GM19193 (cell line): ENCODE results near the gene GABRP.

Source experiments
- POLR2A ChIP-seq: IDR thresholded peaks from 4 replicates; pipeline ENCODE4 v1.6.1; 2011; ENCODE audit not compliant: insufficient read depth, insufficient read length; ENCODE audit errors: extremely low read depth

The GABRP gene

DNA sequence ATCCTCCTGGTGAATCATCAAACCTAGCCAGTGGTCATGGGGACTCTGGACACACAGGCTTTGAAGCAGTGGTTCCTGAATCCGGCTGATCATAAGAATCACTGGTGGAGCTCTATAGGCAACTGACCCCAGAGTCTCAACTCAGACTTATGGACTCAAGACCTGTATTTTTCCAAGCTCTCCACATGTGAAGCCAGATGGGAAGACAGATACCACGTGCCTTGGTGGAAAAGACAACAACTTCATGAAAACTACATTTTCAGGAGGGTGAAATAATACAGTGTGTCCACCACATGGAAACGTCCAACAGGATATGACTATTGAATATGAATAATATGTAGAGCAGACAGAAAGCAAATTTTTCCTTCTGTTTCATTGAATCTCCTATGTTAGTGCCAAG, 33.7 kb downstream of the GABRP start:
- TF ChIP-seq POLR2A = no peak

GRCh38 chr5:170818232-170818631, 34.7 kb downstream of the GABRP start:
- TF ChIP-seq POLR2A = no peak

DNA sequence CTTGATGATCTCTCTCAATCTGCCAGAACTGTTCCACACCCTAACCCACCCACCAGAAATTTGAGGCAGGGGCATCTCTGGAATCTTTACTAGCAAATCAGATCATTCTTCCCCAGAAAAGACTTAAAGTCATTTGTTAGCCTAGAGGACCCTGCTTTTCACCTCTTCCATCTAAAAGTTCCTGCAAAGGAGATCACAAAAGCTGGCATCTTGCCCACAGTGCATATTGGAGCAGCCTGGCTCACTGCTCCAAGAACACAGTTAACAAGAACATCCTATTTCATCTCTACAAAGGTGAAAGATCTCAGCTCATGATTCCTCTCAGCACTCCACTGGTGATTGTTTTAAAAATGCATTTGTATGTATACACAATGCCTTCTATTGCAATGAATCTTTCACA, 36.3 kb downstream of the GABRP start:
- TF ChIP-seq POLR2A = no peak

DNA sequence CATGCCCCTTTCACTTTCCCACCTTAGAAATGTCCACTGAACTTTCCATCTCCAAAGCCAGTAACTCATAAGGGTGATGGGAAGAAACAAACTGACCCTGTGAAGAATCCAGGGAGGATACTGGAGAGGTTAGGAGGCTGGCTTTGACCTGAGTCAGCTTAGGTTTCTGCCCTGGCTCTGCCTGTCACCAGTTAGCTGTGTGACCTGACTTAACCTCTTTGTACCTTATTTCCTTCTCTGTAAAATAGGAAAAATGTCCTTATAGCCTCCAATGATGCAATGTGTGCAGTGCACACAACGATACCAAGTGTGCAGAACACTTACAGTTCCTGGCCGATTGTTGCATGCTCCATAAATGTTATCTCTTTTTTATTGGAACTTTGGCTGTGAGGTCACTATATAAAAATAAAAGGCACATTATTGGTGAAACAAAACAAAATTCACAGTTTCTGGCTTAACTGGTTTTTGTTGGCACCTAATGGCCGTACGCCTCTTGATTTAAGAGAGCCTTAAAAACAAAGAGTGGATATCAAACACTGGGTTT, 37.8 kb downstream of the GABRP start:
- no peak for TF ChIP-seq POLR2A

DNA sequence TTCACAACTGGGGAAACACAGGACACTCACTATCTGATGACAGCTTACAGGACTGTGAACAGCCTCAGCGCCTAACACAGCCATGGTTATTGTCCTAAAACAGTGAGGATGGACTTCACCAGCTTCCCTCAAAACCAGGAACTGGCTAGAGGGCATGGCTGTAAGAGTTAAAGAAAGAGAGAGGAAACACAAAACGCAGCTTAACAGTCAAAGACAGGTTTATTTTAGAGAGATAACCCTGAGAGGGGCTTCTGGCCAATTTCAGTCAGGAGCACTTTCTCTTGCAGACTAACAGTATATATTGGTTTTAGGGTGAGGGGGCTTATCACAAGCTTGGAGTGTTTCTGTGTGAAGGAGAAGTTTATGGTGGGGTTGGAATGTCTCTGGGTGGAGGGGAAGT, 42.6 kb downstream of the GABRP start:
- TF ChIP-seq POLR2A = no peak

DNA sequence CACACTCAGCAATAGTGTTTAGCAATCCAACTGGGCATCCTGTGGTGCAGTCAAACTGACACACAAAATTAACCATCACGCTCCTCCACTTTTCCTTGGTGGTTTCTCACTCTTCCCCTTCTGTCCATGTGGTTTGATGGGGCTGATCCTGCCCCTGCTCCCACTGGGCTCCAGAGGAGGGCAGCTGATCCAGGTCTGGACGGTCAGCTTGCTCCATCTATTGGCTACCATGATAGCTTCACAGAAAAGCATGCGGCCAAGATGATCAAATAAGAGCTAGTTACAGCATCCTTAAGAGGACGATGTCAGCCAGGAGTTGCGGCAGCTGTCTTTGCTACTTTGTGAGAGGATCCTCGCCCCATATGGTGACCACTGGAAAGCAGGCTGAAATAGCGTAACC, 48.7 kb downstream of the GABRP start:
- no peak for TF ChIP-seq POLR2A

DNA sequence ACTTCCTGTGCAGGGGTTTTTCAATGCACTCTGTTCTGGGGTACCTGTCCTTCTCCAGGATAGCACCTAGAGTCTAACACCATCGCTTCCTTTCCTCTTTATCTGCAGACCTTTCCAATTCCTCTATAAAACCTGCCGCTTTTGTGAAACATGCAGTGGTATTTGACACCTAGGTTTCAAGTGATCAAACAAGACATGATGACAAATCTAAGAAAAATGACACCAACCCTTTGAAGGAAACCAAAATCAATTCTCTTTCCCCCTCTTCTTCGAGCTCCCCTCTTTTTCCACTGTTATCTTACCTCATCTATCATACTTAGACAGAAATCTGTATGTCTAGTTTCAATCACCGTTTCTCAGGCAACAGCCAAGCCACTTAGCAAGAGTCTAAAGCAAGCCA, 52.7 kb downstream of the GABRP start:
- TF ChIP-seq POLR2A = no peak

DNA sequence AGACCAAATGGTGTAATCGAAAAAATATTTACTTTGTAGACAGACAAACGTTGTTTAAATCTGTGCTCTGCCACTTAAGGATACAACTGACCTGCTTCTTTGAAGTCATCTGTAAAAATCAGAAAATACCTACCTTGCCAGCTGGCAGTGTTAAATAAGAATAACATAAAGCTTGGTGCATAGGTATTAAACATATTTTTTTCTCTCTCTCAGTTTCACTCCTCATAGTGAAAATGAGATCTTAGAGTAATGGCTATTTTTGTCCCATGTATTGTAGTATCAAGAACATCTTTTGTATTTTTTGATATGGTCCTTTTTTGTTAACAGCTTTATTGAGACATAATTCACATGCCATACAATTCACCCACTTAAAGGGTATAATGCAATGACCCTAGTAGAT, 60.3 kb downstream of the GABRP start:
- TF ChIP-seq POLR2A = no peak

DNA sequence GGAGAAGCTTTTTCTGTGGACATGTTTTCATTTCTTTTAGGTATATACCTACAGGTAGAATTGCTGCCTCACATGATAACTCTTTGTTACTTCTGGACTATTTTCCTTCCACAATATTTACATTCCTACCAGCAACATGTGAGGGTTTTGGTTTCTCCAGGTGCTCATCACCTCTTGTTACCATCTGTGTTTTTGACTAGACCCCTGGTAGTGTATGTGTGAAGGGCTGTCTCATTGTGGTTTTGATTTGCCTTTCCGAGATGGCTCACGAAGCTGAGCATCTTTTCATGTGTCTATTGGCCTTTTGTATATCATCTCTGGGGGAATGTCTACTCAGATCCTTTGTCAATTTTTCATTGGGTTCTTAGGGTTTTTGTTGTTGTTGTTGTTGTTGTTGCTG, 61.1 kb downstream of the GABRP start:
- TF ChIP-seq POLR2A = no peak

DNA sequence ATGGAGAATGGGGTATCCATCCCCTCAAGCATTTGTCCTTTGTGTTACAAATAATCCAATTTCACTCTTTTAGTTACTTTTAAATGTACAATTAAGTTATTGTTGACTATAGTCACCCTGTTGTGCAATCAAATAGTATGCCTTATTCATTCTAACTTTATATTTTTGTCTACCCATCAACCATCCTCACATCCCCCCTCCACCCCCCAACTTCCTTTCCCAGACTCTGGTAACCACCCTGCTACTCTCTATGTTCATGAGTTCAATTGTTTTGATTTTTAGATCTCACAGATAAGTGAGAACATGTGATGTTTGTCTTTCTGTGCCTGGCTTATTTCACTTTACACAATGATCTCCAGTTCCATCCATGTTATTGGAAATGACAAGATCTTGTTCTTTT, 62.9 kb downstream of the GABRP start:
- TF ChIP-seq POLR2A = no peak

GRCh38 chr5:170846846-170847245, 63.3 kb downstream of the GABRP start:
- no peak for TF ChIP-seq POLR2A

DNA sequence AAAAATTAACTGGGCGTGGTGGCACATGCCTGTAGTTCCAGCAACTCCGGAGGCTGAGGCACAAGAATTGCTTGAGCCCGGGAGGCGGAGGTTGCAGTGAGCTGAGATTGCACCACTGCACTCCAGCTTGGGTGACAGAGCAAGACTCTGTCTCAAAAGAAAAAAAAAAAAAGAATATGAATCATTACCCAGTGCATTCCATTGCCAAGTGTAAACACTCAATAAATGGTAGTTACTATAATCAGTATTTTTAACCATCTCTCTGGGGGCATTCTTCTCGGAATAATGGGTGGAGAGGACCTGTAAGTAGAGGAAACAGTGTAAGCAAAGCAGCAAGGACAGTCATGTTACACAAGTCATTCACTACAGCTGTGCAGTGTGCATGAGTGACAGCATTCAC, 64.5 kb downstream of the GABRP start:
- no peak for TF ChIP-seq POLR2A

DNA sequence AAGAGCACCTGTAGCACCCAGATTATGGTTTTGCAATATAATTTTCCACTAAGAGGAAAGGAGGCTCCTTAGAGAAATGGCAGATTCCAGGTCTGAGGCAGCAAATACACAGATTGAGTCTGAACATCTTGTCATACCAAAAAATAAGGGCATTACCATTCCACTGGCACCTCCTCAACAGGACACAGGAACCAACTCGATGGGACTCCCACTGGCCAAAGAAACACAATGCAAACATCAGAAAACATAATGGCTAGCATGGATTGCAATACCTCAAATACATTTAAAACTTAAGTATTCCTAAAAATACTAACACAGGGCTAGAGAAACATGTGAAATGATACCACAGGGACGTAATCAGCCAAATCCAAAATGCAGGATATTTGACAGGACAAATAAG, 65.8 kb downstream of the GABRP start:
- no peak for TF ChIP-seq POLR2A

GRCh38 chr5:170854566-170854965, 71.0 kb downstream of the GABRP start:
- no peak for TF ChIP-seq POLR2A

DNA sequence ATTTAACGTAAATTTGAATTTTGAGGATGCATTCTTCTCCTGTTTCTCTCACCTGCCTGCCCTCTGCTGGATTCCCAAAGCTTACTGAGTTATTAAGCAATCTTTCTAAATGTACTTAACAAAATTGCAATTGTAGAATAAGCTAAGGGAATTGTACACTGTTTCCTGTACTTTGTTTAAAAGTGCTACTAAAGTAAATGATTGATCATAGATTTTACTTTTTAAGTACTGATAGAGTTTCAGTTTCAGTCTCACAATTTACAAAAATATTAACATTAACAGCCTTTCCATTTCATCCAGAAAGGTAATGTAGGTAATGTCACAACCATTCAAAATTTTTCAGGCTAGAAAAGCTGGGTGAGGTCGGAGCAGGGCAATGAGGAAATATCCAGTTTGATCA, 73.5 kb downstream of the GABRP start:
- no peak for TF ChIP-seq POLR2A

DNA sequence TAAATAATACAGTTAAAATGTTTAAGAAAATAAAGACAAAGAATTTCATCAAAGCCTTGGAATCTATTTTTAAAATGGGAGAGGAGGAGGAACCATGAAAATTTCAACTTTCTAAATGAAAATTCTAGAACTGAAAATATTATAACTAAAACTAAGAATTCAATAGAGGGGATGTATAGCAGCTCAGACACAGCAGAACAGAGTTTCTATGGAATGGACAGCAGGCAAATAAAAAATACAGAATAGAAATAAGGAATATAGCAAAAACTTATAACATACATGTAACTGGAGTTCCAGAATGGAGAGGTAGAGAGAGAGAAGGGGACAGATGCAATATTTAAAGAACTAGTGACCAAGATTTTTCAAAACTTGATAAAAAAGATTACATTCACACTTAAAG, 76.9 kb downstream of the GABRP start:
- no peak for TF ChIP-seq POLR2A

- no peak for TF ChIP-seq POLR2A
Measured at GRCh38 chr5:170860818-170861666, 77.5 kb downstream of the GABRP start.

DNA sequence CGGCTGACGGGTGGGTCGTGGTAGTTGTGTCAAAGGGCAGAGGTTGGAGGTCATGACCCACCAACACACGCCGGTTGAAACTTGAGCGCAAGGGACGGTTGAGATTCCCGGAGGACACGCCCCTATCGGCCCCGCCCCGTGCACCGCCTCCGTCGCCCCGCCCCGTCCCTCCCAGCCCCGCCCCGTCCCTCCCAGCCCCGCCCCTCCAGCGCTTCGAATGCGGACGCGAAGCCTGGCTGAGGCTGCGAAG, 78.1 kb downstream of the GABRP start:
- TF ChIP-seq POLR2A = no peak
